SW480 (cell line): ENCODE results near the gene LRP1-AS.
"Not testable (repeated sequence)": the region's sequence is repeated elsewhere in the genome, so short reads cannot be mapped to it uniquely, and the experiment has no call there.

Experiments
- DNase-seq: peaks from one replicate; pipeline ENCODE4 v3.0.0-alpha.2; 2016; ENCODE audit warnings: low spot score

The LRP1-AS gene

DNA sequence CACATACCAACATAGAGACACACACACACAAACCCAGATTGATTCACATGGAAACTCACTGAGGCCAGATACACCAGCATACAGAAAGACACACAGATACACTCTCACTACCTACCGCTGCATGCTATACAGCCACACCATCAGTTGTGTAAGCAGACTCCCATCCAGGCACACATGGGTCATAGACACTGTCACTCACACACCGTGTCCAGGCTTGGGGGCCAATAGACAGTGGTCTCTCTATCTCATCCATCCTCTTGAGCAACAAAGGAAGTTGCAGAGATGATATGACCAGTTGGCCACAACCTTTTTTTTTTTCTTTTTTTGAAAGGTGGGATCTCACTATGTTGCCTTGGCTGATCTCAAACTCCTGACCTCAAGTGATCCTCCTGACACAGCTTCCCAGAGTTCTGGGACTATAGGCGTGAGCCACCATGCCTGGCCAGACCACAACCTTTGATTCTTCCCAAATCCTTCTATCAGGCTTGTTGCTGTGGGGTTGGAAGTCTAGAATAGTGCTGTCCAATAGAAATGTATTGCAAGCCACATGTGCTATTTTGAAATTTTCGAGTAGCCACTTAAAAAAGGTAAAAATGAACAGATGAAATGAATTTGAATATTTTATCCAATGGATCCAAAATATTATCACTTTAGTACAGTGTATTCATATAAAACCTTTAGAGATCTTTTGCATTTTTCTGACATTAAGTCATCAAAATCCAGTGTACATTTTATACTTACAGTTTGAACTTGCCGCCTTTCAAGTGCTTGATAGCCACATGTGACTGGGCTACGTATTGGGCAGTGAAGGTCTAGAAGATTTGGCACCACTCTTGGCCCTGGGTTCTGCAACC lies 7.4 kb downstream of the LRP1-AS start:
- no peak for DNase-seq

- DNase-seq: peak; percentile 46
Measured at GRCh38 chr12:57138526-57139272, 8.7 kb downstream of the LRP1-AS start.

DNA sequence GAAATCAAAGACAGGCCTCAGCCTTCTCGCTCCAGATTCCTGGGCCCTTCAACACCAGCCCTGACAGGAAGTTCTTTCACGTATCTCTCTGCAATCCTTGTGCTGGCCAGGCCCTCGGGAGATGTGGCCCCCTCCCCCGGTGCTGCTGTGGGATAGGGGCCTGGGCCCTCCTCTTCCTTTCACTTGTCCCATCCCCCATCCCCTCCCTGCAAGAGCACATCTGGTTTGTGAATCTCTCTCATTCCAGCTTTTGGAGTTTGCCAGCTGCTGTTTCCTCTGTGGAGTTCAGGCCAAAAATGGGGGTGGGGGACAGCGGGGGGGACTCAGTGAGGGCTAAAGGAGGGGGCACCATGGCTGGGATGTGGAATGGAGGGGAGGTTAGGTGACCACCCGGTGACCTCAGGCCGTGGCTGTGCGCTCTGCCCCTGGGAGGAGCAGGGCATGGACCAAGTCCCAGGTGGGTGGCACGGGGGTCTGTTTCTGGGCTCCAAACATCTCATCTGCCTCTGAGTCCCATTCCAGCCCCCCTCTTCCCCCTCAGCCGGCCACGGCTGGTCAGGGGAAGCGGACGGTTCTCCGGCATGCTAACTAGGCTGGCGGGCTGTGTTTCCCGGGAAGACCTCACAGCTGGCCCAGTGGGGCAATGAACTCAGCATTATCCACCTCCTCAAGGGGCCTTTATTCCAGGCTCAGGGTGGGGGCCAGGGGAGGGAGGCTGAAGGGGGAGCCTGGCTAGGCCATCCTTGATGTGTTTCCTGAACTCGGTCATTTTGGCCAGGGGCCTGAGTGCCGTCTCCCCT lies 11.7 kb downstream of the LRP1-AS start:
- no peak for DNase-seq

- no peak for DNase-seq
Measured at GRCh38 chr12:57134949-57135348, 12.5 kb downstream of the LRP1-AS start.

- DNase-seq: no peak
Measured at GRCh38 chr12:57133916-57134315, 13.5 kb downstream of the LRP1-AS start.

GRCh38 chr12:57133013-57133569 lies 14.3 kb downstream of the LRP1-AS start:
- no peak for DNase-seq

DNA sequence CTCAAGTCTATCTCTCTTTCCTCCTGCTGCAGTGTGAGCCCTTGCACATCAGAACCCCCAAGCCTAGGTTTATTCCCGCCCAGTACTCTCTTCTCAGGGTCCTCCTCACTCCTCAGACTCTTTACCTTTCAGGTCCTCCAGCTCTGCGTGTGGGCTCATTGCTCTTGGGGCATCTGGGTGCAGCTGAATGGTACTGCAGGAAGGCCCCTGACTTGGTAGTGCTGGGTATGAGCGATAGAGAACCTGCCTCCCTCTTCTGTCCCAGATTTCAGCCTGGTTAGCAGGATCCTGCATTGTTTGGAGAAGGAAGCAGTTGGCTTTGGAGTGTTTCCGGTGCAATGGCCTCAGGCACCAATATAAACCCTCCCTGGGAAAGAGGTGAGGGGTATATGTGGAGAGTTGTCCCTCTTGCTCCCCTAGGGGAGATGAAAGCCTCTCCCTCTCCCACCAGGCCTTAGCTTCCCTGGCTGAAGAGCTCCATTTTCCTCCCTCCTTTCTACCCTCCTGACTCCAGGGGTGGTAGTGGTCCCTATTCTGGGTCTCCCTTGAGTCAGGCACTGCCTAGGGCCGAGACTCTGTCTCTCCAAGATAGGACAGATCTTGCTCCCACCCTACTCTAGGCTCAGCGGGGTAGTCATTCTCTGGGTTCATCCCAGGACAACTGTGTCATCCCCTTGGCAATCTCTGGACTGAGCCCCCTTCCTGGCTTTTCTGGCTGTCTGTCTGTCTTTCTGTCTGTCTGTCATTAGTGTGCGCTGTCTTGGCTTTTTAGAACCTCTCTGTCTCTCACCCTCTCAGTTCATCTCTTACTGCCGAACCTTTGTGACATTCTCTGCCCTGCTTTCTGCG lies 15.3 kb downstream of the LRP1-AS start:
- no peak for DNase-seq

DNA sequence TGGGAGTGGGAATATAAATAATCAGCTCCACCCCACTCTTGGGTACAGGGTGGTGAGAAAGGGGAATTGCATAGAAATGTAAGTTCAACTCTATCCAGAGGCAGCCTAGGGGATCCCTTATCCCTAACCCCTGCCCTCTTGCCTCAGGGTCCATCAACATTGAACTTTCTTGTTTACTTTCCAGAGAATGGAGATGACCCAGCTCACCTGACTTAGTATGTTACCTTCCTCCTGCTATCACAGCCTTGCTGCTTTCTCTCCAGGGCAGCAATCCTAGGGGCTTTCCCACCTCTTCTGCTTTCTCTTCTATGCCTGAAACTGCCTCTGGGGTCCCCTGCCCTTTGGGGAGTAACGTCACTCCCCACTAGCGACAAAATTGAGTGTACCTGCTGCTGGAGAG lies 16.5 kb downstream of the LRP1-AS start:
- no peak for DNase-seq

- DNase-seq: no peak
Measured at GRCh38 chr12:57129889-57130288, 17.5 kb downstream of the LRP1-AS start.

- no peak for DNase-seq
Measured at GRCh38 chr12:57129321-57129842, 18.0 kb downstream of the LRP1-AS start.

DNA sequence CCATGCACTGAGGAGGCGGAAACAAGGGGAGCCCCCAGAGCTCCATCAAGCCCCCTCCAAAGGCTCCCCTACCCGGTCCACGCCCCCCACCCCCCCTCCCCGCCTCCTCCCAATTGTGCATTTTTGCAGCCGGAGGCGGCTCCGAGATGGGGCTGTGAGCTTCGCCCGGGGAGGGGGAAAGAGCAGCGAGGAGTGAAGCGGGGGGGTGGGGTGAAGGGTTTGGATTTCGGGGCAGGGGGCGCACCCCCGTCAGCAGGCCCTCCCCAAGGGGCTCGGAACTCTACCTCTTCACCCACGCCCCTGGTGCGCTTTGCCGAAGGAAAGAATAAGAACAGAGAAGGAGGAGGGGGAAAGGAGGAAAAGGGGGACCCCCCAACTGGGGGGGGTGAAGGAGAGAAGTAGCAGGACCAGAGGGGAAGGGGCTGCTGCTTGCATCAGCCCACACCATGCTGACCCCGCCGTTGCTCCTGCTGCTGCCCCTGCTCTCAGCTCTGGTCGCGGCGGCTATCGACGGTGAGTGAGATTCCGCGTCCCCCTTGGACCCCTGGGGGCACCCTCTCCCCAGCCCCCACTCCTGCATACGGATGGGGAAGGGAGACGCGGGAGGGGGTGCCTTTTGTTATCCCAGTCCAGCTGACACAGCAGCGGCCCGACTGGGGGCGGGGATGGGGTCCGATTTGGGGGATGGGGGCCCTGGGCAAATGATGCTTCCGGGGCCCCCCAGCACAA lies 18.7 kb downstream of the LRP1-AS start:
- no peak for DNase-seq

DNA sequence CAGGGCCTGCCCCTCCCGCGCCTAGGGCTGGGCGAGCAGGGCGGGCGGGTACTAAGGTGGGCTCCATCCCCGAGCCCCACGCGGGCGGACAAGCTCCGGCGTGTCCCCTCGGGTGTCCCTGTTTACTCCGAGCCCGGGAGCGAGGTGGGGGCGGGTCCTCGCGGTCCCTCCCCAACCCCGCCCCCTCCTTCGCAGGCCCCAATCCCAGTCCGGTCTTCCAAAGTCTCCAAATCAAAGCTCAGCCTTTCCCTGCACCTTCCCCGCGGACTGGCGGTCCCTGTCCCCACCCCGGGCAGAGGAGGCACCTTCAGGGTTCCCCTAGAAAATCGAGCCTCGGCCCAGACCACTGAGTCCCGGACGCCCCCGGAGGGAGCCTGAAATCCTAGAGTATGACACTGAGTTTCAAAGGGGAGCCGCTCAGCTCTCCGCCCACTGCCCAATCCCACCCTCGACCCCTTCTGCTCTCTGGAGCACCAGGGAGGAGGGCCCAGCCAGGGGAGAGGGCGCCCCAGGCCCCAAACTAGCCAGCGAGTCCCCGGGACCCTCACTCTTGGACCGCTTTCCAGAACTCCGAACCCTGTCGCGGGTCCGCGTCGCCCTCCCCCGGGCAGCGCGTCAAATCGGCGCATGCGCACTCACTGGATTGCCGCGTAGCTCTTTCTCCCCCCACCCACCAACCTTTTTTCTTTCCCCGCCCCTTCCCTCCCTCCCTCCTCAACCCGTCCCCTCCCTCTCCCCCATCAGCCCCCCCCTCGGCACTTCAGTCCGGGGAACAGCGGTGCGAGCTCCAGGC lies 19.5 kb downstream of the LRP1-AS start, which contains the start of gene LRP1:
Gene LRP1 (plus strand): TSS at position 758 of the 793 bp plus-strand sequence. CDS start 482 bp downstream, outside the sequence.
- peak; percentile 78 for DNase-seq

GRCh38 chr12:57127101-57127725 lies 20.2 kb downstream of the LRP1-AS start:
- peak; percentile 85 for DNase-seq

GRCh38 chr12:57126561-57126960 lies 20.9 kb downstream of the LRP1-AS start:
- DNase-seq: no peak

DNA sequence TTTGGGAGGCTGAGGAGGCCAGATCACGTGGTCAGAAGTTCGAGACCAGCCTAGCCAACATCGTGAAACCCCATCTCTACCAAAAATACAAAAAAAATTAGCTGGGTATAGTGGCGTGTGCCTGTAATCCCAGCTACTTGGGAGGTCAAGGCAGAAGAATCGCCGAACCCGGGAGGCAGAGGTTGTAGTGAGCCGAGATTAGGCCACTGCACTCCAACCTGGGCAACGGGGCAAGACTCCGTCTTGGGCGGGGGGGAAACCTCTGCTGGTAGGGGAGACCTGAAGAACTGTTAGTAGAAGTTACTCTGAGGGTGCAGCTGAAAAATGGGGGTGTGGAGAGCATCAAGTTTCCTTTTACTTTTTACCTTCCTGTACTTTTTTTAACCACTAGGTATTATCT lies 21.4 kb downstream of the LRP1-AS start:
- DNase-seq: no peak

GRCh38 chr12:57124261-57124877 lies 23.1 kb downstream of the LRP1-AS start:
- DNase-seq: peak; percentile 65

- DNase-seq: no peak
Measured at GRCh38 chr12:57123813-57124212, 23.6 kb downstream of the LRP1-AS start.

GRCh38 chr12:57120718-57121117 lies 26.7 kb downstream of the LRP1-AS start:
- DNase-seq: not testable (repeated sequence)
